ENCODE results near the gene ZDHHC12. TPM values are rescaled to one million over a fixed set of nuclear protein-coding genes. Genes with fewer than 3 reads are reported as not detected.

ZDHHC12 gene, protein sequence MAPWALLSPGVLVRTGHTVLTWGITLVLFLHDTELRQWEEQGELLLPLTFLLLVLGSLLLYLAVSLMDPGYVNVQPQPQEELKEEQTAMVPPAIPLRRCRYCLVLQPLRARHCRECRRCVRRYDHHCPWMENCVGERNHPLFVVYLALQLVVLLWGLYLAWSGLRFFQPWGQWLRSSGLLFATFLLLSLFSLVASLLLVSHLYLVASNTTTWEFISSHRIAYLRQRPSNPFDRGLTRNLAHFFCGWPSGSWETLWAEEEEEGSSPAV
- total RNA-seq (10 to 100 TPM in 1 of 4 donors, 1 to 10 TPM in 3; 8.3 to 11.5 (median 9.4) TPM), polyA plus RNA-seq (13.1 TPM)
- long read RNA-seq, donor 1, transcript ZDHHC12-201 (5 exons, 1,129 nt), result major isoform, 18 of 20 reads
- long read RNA-seq, donor 1, partial matches to known transcripts, result 1 of 20 reads
- long read RNA-seq, donor 1, other reads (novel, unspliced or antisense), result 1 of 20 reads
- long read RNA-seq, donor 2, partial matches to known transcripts, result 0 of 5 reads
- long read RNA-seq, donor 2, other reads (novel, unspliced or antisense), result 1 of 5 reads
- long read RNA-seq, donor 3, transcript ZDHHC12-201 (5 exons, 1,129 nt), result major isoform, 12 of 17 reads
- long read RNA-seq, donor 3, partial matches to known transcripts, result 2 of 17 reads
- long read RNA-seq, donor 3, other reads (novel, unspliced or antisense), result 3 of 17 reads
- long read RNA-seq, donor 4, transcript ZDHHC12-201 (5 exons, 1,129 nt), result major isoform, 8 of 8 reads
- long read RNA-seq, donor 4, partial matches to known transcripts, result 0 of 8 reads
- long read RNA-seq, donor 4, other reads (novel, unspliced or antisense), result 0 of 8 reads

DNA sequence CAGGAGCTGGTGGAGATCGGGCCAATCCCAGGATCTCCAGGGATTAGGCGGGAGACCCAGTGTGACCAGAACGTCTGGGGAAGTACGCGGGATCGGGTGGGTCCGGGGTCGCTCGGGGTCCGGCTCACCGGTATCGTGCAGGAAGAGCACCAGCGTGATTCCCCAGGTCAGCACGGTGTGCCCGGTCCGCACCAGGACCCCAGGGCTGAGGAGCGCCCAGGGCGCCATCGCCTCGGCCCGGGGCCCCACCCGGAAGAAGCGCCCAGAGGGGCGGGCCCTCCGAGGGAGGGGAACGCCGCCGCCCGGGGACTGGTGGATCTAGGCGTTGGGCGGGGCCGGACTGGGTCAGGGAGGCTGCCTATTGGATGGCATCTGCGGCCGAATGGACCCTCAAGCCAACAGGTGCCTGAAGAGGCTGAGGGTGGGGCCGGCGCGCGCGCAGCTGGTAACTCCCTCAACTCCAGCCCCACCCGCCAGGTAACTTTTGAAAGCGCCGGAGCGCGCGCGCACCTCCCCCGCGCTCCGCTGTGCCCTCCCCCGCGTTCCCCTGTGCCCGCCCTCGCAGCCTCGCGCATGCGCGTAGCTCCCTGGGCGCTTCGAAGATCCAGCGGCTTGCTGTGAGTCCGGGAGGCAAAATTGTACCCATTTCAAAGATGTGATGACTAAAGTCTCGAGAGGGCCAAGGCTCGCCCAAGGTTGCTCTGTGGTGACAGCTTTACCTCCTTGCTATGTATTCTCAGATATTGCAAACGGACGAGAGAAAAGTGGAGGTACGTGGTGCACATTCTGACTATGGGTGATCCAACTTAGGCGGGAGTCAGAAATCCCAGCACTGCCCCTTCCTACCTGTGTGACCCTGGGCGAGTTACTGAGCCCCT, at the start of gene ZDHHC12:
Gene ZDHHC12 (minus strand): TSS at position 262 of the 878 bp plus-strand sequence. CDS start 34 bp downstream, at position 228.
- intact Hi-C loops (cut with DNase I), result no loop called here

GRCh38 chr9:128773049-128773448, 49.1 kb upstream of the ZDHHC12 start:
- DNase-seq (no peak), ATAC-seq (no peak)
- no peak overlapping the region for H3K27ac ChIP-seq (ENCODE audit: low read length)
- H3K27me3 ChIP-seq (ENCODE audit: control insufficient read depth, insufficient read depth), result no peaks in the 10 kb centered on the region
- WGBS, result 85% methylated on average over 5 of the region's 5 CpGs
- no peaks in the 10 kb centered on the region for H3K4me1 ChIP-seq (ENCODE audit: control insufficient read depth, insufficient read depth, low read length)
- H3K4me3 ChIP-seq (ENCODE audit: low read length), result no peak overlapping the region
- intact Hi-C loops (cut with DNase I), result no loop called here
- H3K9me3 ChIP-seq (ENCODE audit: control insufficient read depth, low read length), result no peaks in the 10 kb centered on the region

More for the DNA sequence above, at the start of gene ZDHHC12:
- Histone ChIP-seq H3K27ac (ENCODE audit: low read length) (peak within 1 kb of the TSS; percentile 58), H3K27me3 (ENCODE audit: control insufficient read depth, insufficient read depth) (no peaks in the 10 kb centered on the region), H3K9me3 (ENCODE audit: control insufficient read depth, low read length) (no peaks in the 10 kb centered on the region), H3K4me3 (ENCODE audit: low read length) (peak within 1 kb of the TSS; percentile 55), H3K4me1 (ENCODE audit: control insufficient read depth, insufficient read depth, low read length) (peaks cover 3% of the 10 kb centered on the region)
- ATAC-seq (peak; percentile 91 to 95), DNase-seq (peak; percentile 96 to 98 (median 98))
- 2% methylated on average over 68 of the region's 68 CpGs for WGBS

DNA sequence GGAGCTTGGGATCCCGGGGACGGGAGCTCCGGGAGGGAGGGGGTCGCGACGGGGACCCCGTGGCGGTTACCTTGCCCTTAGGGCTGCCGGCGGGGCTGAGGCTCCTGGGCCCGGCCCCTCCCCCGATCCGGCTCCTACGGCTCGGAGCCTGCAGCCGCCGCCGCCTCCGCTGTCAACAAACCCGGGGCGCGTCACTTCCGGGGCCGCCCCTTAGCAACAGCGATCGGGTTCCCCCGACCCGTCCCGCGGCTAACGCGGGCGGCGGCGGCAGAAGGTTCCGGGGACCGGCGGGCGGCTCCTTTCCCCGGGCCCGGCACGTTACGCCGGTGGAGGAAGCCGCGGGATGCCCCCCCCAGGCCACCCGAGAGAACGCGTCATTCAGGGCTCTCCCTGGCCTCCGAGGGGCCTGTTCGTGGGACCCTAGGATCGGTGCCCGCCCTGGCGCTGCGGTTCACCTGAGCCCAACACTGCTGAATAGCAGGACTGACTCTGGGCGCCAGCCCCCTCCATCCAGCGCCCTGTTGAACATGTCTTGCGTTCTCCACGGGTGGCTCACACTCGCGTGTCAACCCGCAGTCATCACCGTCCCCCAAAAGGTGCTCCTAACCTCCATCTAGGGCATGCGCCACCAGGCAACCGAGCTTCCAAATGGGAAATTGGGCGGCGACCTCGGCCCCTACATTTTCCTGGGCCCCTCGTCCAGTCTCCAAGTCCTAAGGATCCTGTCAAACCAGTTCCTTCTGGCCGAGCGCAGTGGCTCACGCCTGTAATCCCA, 48.0 kb upstream of the ZDHHC12 start, which contains the start of gene ZER1:
Gene ZER1 (minus strand): TSS at position 183 of the 775 bp plus-strand sequence. CDS start 16,362 bp downstream, outside the sequence.
- ATAC-seq (peak; percentile 98 to 99), DNase-seq (peak; percentile 93 to 98 (median 97))
- Histone ChIP-seq H3K27ac (ENCODE audit: low read length) (peak within 1 kb of the TSS; percentile 90), H3K9me3 (ENCODE audit: control insufficient read depth, low read length) (no peaks in the 10 kb centered on the region), H3K27me3 (ENCODE audit: control insufficient read depth, insufficient read depth) (no peaks in the 10 kb centered on the region), H3K4me1 (ENCODE audit: control insufficient read depth, insufficient read depth, low read length) (no peaks in the 10 kb centered on the region), H3K4me3 (ENCODE audit: low read length) (peak within 1 kb of the TSS; percentile 94)
- under 1% methylated on average over 72 of the region's 72 CpGs for WGBS
- intact Hi-C loops (cut with DNase I), result no loop called here

DNA sequence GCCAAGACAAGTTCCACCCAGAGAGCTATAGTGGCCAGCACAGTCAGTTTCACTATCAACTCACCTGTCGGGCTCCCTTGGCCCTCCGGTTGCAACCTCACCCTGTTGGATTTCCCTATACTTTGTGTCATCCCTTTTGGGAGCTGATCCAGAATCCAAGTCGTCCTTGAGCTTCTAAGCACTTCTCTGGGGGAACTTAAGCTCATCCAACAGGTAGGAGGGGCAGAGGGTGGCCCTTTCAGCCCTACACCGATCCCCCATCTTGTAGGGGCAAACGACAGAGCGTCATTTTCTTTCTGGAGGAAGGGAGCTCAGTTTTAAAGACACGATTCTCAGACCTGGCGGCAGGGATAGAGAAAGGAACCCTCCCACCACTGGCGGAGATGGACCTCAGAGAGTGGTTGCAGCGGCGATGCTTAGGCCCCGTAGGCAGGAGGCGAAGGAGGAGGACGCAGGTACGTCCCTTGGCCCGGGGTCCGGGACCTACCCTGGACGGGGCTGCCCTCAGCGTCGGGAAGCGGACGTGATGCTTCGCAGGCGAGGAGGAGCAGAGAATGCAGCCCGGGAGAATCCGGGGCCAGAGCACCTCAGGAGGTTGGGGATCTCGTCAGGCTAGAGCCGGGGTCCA, 47.3 kb upstream of the ZDHHC12 start:
- DNase-seq (no peak), ATAC-seq (peak; percentile 54 to 61)
- peak overlapping the region; percentile 90 for H3K27ac ChIP-seq (ENCODE audit: low read length)
- H3K9me3 ChIP-seq (ENCODE audit: control insufficient read depth, low read length), result no peaks in the 10 kb centered on the region
- peak overlapping the region; percentile 94 for H3K4me3 ChIP-seq (ENCODE audit: low read length)
- H3K4me1 ChIP-seq (ENCODE audit: control insufficient read depth, insufficient read depth, low read length), result no peaks in the 10 kb centered on the region
- whole genome bisulfite sequencing, result 1% methylated on average over 28 of the region's 28 CpGs
- no peaks in the 10 kb centered on the region for H3K27me3 ChIP-seq (ENCODE audit: control insufficient read depth, insufficient read depth)
- intact Hi-C loops (cut with DNase I), result no loop called here

DNA sequence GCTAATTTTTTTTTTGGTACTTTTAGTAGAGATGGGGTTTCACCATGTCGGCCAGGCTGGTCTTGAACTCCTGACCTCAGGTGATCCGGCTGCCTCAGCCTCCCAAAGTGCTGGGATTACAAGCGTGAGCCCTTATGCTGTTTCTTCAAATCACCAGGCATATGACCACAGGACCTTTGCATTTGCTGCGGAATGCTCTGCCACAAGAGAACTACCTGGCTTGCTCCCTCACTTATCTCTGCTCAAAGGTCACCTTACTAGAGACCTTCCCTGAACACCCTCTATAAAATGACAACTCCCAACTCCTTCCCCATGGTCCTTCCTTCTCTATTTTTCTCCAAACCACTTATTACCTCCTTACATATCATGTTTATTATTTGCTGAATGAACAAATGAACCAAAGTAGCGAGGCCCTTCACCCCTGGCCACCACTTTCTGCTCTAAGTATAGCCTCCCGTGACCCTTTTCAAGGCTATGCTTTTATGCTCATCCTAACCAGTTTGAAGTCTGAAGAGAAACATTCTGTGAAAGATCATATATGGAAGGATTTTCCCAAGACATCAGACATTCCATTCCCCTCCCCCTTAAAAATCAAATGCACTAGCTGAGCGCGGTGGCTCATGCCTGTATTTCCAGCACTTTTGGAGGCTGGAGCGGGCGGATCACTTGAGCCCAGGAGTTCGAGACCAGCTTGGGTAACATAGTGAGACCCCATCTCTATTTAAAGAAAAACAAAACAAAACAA, 46.5 kb upstream of the ZDHHC12 start:
- ATAC-seq (no peak), DNase-seq (no peak)
- WGBS, result 80% methylated on average over 11 of the region's 11 CpGs
- no peaks in the 10 kb centered on the region for H3K27me3 ChIP-seq (ENCODE audit: control insufficient read depth, insufficient read depth)
- intact Hi-C loops (cut with DNase I), result no loop called here
- no peaks in the 10 kb centered on the region for H3K9me3 ChIP-seq (ENCODE audit: control insufficient read depth, low read length)
- H3K4me1 ChIP-seq (ENCODE audit: control insufficient read depth, insufficient read depth, low read length), result no peaks in the 10 kb centered on the region
- H3K27ac ChIP-seq (ENCODE audit: low read length), result no peak overlapping the region
- H3K4me3 ChIP-seq (ENCODE audit: low read length), result peak overlapping the region; percentile 94

DNA sequence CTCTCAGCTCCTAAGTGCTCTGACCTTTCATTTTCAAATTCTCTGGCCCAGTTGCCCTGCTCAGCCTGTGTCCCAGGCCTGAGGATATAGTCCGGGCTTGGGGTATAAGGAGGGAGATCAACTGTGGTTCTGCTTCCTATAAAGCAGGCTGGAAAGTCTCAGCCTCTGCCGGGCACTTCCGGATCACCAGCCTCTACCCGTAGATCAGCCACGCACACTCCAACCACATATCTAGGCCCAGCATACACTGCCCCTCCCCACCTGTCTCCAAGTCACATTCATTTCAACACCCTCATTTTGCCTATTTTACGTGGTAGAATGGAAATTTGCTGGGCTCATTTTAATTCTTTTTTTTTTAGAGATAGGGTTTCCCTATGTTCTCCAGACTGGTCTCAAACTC, 44.7 kb upstream of the ZDHHC12 start:
- intact Hi-C loops (cut with DNase I), result no loop called here
- no peak overlapping the region for H3K4me3 ChIP-seq (ENCODE audit: low read length)
- DNase-seq (no peak), ATAC-seq (no peak)
- no peak overlapping the region for H3K27ac ChIP-seq (ENCODE audit: low read length)
- 77% methylated on average over 6 of the region's 6 CpGs for WGBS
- H3K9me3 ChIP-seq (ENCODE audit: control insufficient read depth, low read length), result no peaks in the 10 kb centered on the region
- H3K4me1 ChIP-seq (ENCODE audit: control insufficient read depth, insufficient read depth, low read length), result no peaks in the 10 kb centered on the region
- H3K27me3 ChIP-seq (ENCODE audit: control insufficient read depth, insufficient read depth), result no peaks in the 10 kb centered on the region

GRCh38 chr9:128765499-128765898, 41.6 kb upstream of the ZDHHC12 start:
- WGBS, result 78% methylated on average over 3 of the region's 3 CpGs
- H3K4me1 ChIP-seq (ENCODE audit: control insufficient read depth, insufficient read depth, low read length), result no peaks in the 10 kb centered on the region
- DNase-seq (no peak), ATAC-seq (no peak)
- intact Hi-C loops (cut with DNase I), result no loop called here
- H3K27ac ChIP-seq (ENCODE audit: low read length), result no peak overlapping the region
- no peak overlapping the region for H3K4me3 ChIP-seq (ENCODE audit: low read length)
- H3K9me3 ChIP-seq (ENCODE audit: control insufficient read depth, low read length), result no peaks in the 10 kb centered on the region
- H3K27me3 ChIP-seq (ENCODE audit: control insufficient read depth, insufficient read depth), result no peaks in the 10 kb centered on the region

DNA sequence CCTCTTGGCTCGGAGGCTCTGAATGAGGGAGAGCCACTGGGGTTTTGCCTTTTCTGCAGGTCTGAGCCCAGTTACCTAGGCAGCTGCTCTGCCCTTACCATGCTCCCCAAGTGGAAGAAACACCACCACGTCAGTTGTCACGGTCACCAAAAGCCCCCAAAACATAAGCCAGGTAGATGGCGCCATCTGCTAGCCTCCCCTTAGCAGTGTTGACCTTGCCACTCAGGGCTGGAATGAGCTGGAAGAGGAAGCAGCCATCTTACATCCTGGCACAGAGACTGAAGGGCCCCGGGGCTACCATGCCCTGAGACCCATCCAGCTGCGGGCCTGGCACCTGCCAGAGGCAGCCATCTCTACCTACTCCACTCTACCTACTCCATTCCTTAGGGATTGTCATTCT, 40.4 kb upstream of the ZDHHC12 start:
- DNase-seq (no peak), ATAC-seq (no peak)
- no peak overlapping the region for H3K27ac ChIP-seq (ENCODE audit: low read length)
- H3K9me3 ChIP-seq (ENCODE audit: control insufficient read depth, low read length), result no peaks in the 10 kb centered on the region
- intact Hi-C loops (cut with DNase I), result no loop called here
- no peaks in the 10 kb centered on the region for H3K4me1 ChIP-seq (ENCODE audit: control insufficient read depth, insufficient read depth, low read length)
- 81% methylated on average over 6 of the region's 6 CpGs for WGBS
- no peaks in the 10 kb centered on the region for H3K27me3 ChIP-seq (ENCODE audit: control insufficient read depth, insufficient read depth)
- no peak overlapping the region for H3K4me3 ChIP-seq (ENCODE audit: low read length)

DNA sequence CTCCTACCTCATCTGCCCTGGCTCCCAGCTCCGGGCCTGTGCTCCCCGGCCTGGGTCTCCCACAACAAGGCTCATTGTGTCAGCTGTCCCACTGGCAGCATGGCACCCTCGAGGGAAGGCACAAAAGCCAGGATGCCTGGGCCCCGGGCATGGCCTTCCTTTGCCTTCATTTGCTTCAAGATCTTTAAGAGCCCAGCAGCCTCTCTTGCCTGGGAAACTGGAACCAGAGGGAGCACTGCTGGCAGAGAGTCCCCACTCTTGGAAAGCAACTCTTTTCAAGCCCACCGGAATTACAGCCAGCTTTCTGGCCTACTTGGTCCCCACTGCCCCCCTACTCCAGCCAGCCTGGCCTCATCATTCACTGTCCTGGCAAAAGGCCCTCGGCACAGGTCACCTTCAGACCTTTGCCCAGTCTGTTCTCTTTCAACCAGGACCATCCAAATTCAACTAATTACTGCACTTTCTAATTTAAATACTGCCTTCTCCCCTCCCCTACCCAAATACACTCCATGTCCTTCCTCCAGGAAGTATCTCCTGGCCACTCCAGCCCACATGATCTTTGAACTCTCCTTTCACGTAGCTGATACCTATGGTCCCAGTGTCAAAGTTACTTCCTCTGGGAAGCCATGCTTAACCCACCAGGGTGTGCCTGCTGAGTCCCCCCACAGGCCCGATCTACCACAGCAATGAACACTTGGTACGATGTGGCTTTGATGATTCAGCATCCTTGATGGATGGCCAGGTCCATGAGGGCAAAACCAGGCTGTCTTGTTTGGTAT, 38.9 kb upstream of the ZDHHC12 start:
- no peaks in the 10 kb centered on the region for H3K9me3 ChIP-seq (ENCODE audit: control insufficient read depth, low read length)
- DNase-seq, result no peak
- H3K4me3 ChIP-seq (ENCODE audit: low read length), result no peak overlapping the region
- no peaks in the 10 kb centered on the region for H3K27me3 ChIP-seq (ENCODE audit: control insufficient read depth, insufficient read depth)
- H3K27ac ChIP-seq (ENCODE audit: low read length), result no peak overlapping the region
- intact Hi-C loops (cut with DNase I), result no loop called here
- no peak for ATAC-seq
- no peaks in the 10 kb centered on the region for H3K4me1 ChIP-seq (ENCODE audit: control insufficient read depth, insufficient read depth, low read length)
- 81% methylated on average over 9 of the region's 9 CpGs for WGBS
